ENCODE data around the gene GPR137. TPM values are rescaled to one million over a fixed set of nuclear protein-coding genes. Genes with fewer than 3 reads are reported as not detected.

Gene GPR137
- total and polyA plus RNA-seq, 9 of the 15 experiments (the other 6 are each of a cell fraction or from before 2014, with no cell fraction given), result 0.32 to 26.7 (median 10.7) TPM

DNA sequence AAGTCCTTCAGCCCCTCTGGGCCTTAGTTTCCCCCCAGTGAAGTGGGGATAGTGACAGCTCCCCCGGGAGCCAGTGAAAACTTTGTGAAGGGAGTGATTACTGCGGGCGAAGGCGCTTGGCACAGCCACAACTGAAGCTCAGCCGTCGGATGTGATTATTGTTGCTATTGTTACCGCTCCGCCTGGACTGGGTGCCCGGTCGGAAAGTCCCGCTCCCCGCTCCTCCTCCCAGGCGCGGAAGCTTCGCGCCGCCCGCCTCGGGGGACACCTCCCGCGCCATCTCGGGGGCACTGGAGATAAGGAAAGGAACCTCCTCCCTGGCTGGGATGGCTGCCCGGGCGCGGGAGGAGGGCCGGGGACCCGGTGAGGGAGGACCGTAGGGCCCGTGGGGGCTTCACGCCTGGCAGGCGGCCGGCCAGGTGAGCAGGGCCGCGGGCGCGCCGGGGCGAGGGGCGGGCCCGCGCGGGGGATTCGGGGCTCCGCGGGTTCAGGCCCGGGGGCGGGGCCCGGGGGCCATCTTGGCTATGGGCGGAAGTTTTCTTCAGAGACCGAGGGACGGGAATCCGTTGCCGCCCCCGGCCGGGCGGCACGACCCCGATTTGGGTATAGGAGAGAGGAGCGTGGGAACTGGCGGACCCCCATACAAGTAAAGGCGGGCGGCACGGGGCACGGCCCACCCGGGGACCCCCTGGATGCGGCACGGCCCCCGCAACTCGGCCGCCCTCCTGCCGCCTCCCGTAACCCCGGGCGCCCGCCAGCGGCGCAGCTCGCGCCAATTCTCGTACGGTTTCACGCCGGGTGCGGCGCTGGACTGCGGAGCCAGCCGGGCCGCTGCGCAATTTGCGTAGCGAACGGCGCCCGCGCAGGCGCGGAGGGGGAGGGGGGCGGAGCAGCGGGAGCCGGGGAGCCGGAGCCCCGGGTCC is at the start of gene GPR137 (continued):
- TF ChIP-seq HMGN3 (IDR thresholded peaks at IDR 0.05; ENCODE audit: borderline replicate concordance, extremely low read depth, insufficient read length, low read depth, low read length), result peak; percentile 46
- TF ChIP-seq MBD2 (IDR thresholded peaks at IDR 0.05; ENCODE audit: borderline replicate concordance, low read depth), result no peak; the same call in 1 of the 2 replicates
- TF ChIP-seq, protein P1, sequence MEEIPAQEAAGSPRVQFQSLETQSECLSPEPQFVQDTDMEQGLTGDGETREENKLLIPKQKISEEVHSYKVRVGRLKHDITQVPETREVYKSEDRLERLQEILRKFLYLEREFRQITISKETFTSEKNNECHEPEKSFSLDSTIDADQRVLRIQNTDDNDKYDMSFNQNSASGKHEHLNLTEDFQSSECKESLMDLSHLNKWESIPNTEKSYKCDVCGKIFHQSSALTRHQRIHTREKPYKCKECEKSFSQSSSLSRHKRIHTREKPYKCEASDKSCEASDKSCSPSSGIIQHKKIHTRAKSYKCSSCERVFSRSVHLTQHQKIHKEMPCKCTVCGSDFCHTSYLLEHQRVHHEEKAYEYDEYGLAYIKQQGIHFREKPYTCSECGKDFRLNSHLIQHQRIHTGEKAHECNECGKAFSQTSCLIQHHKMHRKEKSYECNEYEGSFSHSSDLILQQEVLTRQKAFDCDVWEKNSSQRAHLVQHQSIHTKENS (CRISPR knock-in tag; IDR thresholded peaks at IDR 0.05), result no peak
- peak; percentile 64; the same call in 1 of the 2 replicates for TF ChIP-seq ZNF444 (CRISPR knock-in tag; IDR thresholded peaks at IDR 0.05)
- peak; percentile 85 for TF ChIP-seq GABPA (tag; conservative IDR thresholded peaks at IDR 0.05; ENCODE audit: low read depth)
- no peak for TF ChIP-seq HMBOX1 (IDR thresholded peaks at IDR 0.05)
- no peak for TF ChIP-seq ZNF586 (CRISPR knock-in tag; conservative IDR thresholded peaks at IDR 0.05)
- TF ChIP-seq ELF1 (tag; IDR thresholded peaks at IDR 0.05), result peak; percentile 98
- TF ChIP-seq CREBBP (IDR thresholded peaks at IDR 0.05; ENCODE audit: low read depth, low read length), result no peak
- TF ChIP-seq LEF1 (IDR thresholded peaks at IDR 0.05), result no peak
- TF ChIP-seq PPARD (CRISPR knock-in tag; IDR thresholded peaks at IDR 0.05), result no peak
- TF ChIP-seq, protein P2, sequence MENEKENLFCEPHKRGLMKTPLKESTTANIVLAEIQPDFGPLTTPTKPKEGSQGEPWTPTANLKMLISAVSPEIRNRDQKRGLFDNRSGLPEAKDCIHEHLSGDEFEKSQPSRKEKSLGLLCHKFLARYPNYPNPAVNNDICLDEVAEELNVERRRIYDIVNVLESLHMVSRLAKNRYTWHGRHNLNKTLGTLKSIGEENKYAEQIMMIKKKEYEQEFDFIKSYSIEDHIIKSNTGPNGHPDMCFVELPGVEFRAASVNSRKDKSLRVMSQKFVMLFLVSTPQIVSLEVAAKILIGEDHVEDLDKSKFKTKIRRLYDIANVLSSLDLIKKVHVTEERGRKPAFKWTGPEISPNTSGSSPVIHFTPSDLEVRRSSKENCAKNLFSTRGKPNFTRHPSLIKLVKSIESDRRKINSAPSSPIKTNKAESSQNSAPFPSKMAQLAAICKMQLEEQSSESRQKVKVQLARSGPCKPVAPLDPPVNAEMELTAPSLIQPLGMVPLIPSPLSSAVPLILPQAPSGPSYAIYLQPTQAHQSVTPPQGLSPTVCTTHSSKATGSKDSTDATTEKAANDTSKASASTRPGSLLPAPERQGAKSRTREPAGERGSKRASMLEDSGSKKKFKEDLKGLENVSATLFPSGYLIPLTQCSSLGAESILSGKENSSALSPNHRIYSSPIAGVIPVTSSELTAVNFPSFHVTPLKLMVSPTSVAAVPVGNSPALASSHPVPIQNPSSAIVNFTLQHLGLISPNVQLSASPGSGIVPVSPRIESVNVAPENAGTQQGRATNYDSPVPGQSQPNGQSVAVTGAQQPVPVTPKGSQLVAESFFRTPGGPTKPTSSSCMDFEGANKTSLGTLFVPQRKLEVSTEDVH (IDR thresholded peaks at IDR 0.05; ENCODE audit: low read depth, partially characterized antibody), result peak; percentile 35
- TF ChIP-seq, protein P3, sequence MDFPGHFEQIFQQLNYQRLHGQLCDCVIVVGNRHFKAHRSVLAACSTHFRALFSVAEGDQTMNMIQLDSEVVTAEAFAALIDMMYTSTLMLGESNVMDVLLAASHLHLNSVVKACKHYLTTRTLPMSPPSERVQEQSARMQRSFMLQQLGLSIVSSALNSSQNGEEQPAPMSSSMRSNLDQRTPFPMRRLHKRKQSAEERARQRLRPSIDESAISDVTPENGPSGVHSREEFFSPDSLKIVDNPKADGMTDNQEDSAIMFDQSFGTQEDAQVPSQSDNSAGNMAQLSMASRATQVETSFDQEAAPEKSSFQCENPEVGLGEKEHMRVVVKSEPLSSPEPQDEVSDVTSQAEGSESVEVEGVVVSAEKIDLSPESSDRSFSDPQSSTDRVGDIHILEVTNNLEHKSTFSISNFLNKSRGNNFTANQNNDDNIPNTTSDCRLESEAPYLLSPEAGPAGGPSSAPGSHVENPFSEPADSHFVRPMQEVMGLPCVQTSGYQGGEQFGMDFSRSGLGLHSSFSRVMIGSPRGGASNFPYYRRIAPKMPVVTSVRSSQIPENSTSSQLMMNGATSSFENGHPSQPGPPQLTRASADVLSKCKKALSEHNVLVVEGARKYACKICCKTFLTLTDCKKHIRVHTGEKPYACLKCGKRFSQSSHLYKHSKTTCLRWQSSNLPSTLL (IDR thresholded peaks at IDR 0.05), result no peak
- no peak for TF ChIP-seq KAT8 (IDR thresholded peaks at IDR 0.05; ENCODE audit: low read depth)
- no peak for TF ChIP-seq PRMT5 (CRISPR knock-in tag; IDR thresholded peaks at IDR 0.05)
- TF ChIP-seq NR2C2 (CRISPR knock-in tag; IDR thresholded peaks at IDR 0.05), result peak; percentile 46; the same call in 1 of the 2 replicates
- TF ChIP-seq NR2C2 (tag; IDR thresholded peaks at IDR 0.05), result peak; percentile 98
- no peak for TF ChIP-seq ZNF175 (CRISPR knock-in tag; IDR thresholded peaks at IDR 0.05; ENCODE audit: low read depth)
- TF ChIP-seq DNMT1 (IDR thresholded peaks at IDR 0.05), result no peak
- 0 out of 2 replicates have a peak, but pooled peaks have one; percentile 87 for TF ChIP-seq GATAD2B (IDR thresholded peaks at IDR 0.05; ENCODE audit: borderline replicate concordance)
- TF ChIP-seq CBX2 (IDR thresholded peaks at IDR 0.05; ENCODE audit: insufficient read depth, low read length, poor library complexity, severe bottlenecking), result no peak
